Neuronal stem cell (in vitro differentiated cells): Measurements from ENCODE around the gene SLC12A7.

Experiments used
- DNase-seq: peaks from one replicate; pipeline ENCODE4 v3.0.0-alpha.2; 2013; ENCODE audit warnings: low spot score
- H2AFZ ChIP-seq: one replicate; pipeline ENCODE4 v1.6.1; 2013; ENCODE audit warnings: mild to moderate bottlenecking, low read length, inconsistent platforms
- H2AK5ac ChIP-seq: 2 replicates; pipeline ENCODE4 v1.6.1; 2013; ENCODE audit warnings: low read depth, mild to moderate bottlenecking, inconsistent platforms, low read length, moderate library complexity, mixed read lengths
- H2BK120ac ChIP-seq: 2 replicates; pipeline ENCODE4 v1.6.1; 2013; ENCODE audit warnings: low read depth, mild to moderate bottlenecking, inconsistent platforms, low read length, moderate library complexity, mixed read lengths
- H2BK12ac ChIP-seq: one replicate; pipeline ENCODE4 v1.6.1; 2013; ENCODE audit warnings: low read length, inconsistent platforms
- H2BK15ac ChIP-seq: 2 replicates; pipeline ENCODE4 v1.6.1; 2013; ENCODE audit warnings: mild to moderate bottlenecking, low read length, inconsistent platforms, mixed read lengths
- H2BK5ac ChIP-seq: one replicate; pipeline ENCODE4 v1.6.1; 2013; ENCODE audit warnings: inconsistent platforms, mild to moderate bottlenecking, low read length, moderate library complexity
- H3K14ac ChIP-seq: one replicate; pipeline ENCODE4 v1.6.1; 2013; ENCODE audit warnings: low read length, inconsistent platforms
- H3K18ac ChIP-seq: 2 replicates; pipeline ENCODE4 v1.6.1; 2013; ENCODE audit warnings: low read length, inconsistent platforms
- H3K23ac ChIP-seq: 2 replicates; pipeline ENCODE4 v1.6.1; 2013; ENCODE audit warnings: low read depth, mild to moderate bottlenecking, mixed read lengths, low read length, inconsistent platforms; ENCODE audit not compliant: poor library complexity
- H3K27ac ChIP-seq: replicated peaks from 3 replicates; pipeline ENCODE4 v1.5.1; 2013; ENCODE audit warnings: low read length, inconsistent platforms
- H3K27me3 ChIP-seq, 3 experiments: 2 replicates each; pipeline ENCODE4 v1.6.1; 2013; ENCODE audit warnings: low read length in 3 of 3, mild to moderate bottlenecking in 2 of 3, inconsistent platforms in 1 of 3, low read depth in 1 of 3, mixed read lengths in 1 of 3, moderate library complexity in 1 of 3; ENCODE audit not compliant: control insufficient read depth in 3 of 3, insufficient read depth in 3 of 3
- H3K36me3 ChIP-seq, 2 donors: replicated peaks in 1 of 2; 2 replicates each; pipeline ENCODE4 v1.6.1; 2013; ENCODE audit warnings: low read length in 2 of 2; ENCODE audit not compliant: control insufficient read depth in 2 of 2, insufficient read depth in 2 of 2
- H3K4ac ChIP-seq: 2 replicates; pipeline ENCODE4 v1.6.1; 2013; ENCODE audit warnings: inconsistent platforms, mild to moderate bottlenecking, low read length, moderate library complexity
- H3K4me1 ChIP-seq, 2 donors: 1 replicate in 1 of 2; 2 replicates in 1 of 2; pipeline ENCODE4 v1.6.1; 2013; ENCODE audit warnings: low read length in 2 of 2, low read depth in 1 of 2; ENCODE audit not compliant: control insufficient read depth in 2 of 2, insufficient read depth in 1 of 2
- H3K4me2 ChIP-seq: one replicate; pipeline ENCODE4 v1.6.1; 2013; ENCODE audit warnings: mild to moderate bottlenecking, low read length, inconsistent platforms; ENCODE audit not compliant: insufficient read depth, poor library complexity, severe bottlenecking
- H3K4me3 ChIP-seq, 2 donors: 2 replicates each; pipeline ENCODE4 v1.5.1; 2013; ENCODE audit warnings: low read length in 2 of 2, mild to moderate bottlenecking in 2 of 2, inconsistent platforms in 1 of 2, moderate library complexity in 1 of 2
- H3K79me1 ChIP-seq: one replicate; pipeline ENCODE4 v1.6.1; 2013; ENCODE audit warnings: low read depth, mild to moderate bottlenecking, inconsistent platforms, low read length, moderate library complexity
- H3K9ac ChIP-seq: one replicate; pipeline ENCODE4 v1.6.1; 2013; ENCODE audit warnings: mild to moderate bottlenecking, low read depth, low read length, inconsistent platforms; ENCODE audit not compliant: poor library complexity
- H3K9me3 ChIP-seq, 2 donors: replicated peaks in 1 of 2; 2 replicates each; pipeline versions ENCODE3 to v1.6.1; 2013; ENCODE audit warnings: low read length in 2 of 2, mild to moderate bottlenecking in 2 of 2, inconsistent platforms in 1 of 2, low read depth in 1 of 2, mixed read lengths in 1 of 2, moderate library complexity in 1 of 2; ENCODE audit not compliant: control insufficient read depth in 2 of 2, insufficient read depth in 1 of 2
- H4K8ac ChIP-seq: one replicate; pipeline ENCODE4 v1.6.1; 2013; ENCODE audit warnings: low read depth, mild to moderate bottlenecking, inconsistent platforms, low read length, moderate library complexity
- H4K91ac ChIP-seq: one replicate; pipeline ENCODE4 v1.6.1; 2013; ENCODE audit warnings: low read length, low read depth, mild to moderate bottlenecking, inconsistent platforms; ENCODE audit not compliant: poor library complexity
- WGBS, 2 donors: extraction: QIAGEN DNeasy Blood & Tissue Kit; methylation state at CpG; one replicate each; pipeline ENCODE4 v1.1.7; 2013; ENCODE audit warnings: missing lambda C conversion rate in 2 of 2, mixed read lengths in 1 of 2; ENCODE audit not compliant: insufficient read length in 2 of 2, insufficient replicate concordance in 1 of 2; ENCODE audit errors: extremely low coverage in 2 of 2; 5-methylcytosine and 5-hydroxymethylcytosine counted together

Gene SLC12A7

DNA sequence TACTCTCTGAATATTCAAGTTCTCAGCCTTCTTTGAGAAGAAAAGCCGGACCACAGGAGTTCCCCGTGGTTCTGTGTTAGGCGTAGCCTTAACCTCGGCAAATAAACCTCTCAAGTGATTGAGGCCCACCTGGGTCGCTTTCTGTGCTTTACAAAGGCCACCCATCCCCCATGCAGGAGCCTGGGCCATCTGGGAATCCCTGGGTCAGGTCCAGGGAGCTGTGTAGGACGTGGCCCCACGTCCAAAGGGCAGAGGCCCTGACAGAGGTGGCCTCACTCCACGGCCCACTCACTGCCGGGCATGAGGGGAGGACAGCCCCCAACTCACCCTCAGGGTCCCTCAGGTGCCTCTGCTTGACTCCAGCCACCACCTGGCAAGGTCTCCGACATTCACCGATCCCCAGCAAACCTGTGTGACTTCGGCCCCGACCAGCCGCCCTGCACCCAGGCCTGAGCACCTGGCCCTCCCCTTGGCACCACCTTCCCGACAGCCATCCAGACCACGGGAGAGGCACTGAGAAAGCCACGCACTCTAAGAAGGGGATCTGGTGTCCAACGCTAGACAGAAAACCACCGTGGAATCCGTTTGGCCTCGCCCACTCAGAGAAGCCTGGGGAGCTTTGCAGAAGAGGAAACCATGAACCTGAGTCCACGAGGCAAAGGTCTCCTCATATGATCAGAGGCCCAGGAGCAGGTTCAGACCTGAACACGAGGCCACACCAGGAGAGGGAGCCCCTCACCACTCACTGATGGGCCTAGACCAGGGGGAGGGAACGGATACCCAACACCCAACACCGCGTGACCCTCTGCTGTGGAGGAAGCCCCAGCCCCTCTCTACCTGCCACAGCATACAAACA, 4.5 kb downstream of the SLC12A7 start:
- Histone ChIP-seq H3K27me3 (no peaks in the 10 kb centered on the region), H3K36me3 (peaks cover 2 to 13% of the 10 kb centered on the region in 2 donors), H4K8ac (peak overlapping the region; percentile 94), H2BK120ac (no peak overlapping the region), H2BK15ac (no peak overlapping the region), H3K4me1 (peaks cover 14 to 30% of the 10 kb centered on the region in 2 donors), H3K4me3 (peak overlapping the region in 1 of 2 donors; percentile 2), H4K91ac (no peak overlapping the region), H3K23ac (peak overlapping the region; percentile 62), H3K9ac (peak overlapping the region; percentile 51), H3K27ac (no peak overlapping the region), H3K79me1 (peaks cover 31% of the 10 kb centered on the region), H3K9me3 (no peaks in the 10 kb centered on the region), H2BK12ac (no peak overlapping the region), H2BK5ac (no peak overlapping the region), H2AFZ (no peak overlapping the region), H2AK5ac (peak overlapping the region; percentile 30), H3K4me2 (no peak overlapping the region), H3K18ac (peak overlapping the region; percentile 48), H3K4ac (no peak overlapping the region), H3K14ac (no peak overlapping the region)
- DNase-seq = no peak
- no CpG with 5 or more reads among the region's 26 CpGs for WGBS, 2 donors

DNA sequence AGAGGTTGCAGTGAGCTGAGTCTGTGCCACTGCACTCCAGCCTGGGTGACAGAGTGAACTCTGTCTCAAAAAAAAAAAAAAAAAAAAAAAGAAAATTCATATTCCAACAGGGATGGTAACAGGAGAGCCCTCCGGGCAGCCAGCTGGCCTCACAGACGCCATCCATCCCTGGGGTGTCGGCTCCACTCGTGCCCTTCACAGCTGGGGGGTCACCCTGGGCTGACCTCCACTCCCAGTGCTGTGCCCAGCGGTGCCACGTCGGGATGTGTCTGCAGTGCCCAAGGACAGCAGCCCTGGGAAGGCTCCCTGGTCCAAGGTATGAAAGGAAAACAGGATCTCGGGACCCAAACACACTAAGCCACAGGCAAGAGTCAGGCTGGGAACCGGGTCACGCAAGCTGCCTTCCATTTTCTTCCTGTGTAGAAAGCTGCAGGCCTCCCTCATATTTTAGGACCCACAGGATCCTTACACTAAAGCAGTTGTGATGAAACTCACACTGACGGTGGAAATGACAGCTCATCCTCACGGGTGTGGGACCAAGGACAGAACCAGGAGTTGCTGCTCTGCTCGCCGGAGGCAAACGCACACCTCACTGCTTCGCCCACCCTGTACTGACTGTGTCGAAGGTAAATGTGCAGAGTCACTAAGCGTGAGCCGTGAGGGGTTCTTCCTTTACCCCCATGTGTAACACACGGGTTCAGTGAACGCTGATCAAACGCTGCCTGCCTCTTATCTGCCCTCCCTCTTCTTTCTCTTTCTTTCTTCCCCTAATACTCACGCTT, 5.3 kb downstream of the SLC12A7 start:
- H3K4me3 ChIP-seq = no peak overlapping the region
- no peak overlapping the region for H2BK12ac ChIP-seq
- DNase-seq = no peak
- no peak overlapping the region for H3K27ac ChIP-seq
- no peak overlapping the region for H2BK120ac ChIP-seq
- no peak overlapping the region for H3K4me2 ChIP-seq
- H3K4ac ChIP-seq = no peak overlapping the region
- no peak overlapping the region for H2AK5ac ChIP-seq
- no peak overlapping the region for H2AFZ ChIP-seq
- peaks cover 31% of the 10 kb centered on the region for H3K79me1 ChIP-seq
- no peak overlapping the region for H3K18ac ChIP-seq
- H3K9me3 ChIP-seq = no peaks in the 10 kb centered on the region
- H3K23ac ChIP-seq = no peak overlapping the region
- peaks cover 20 to 36% of the 10 kb centered on the region in 2 donors for H3K4me1 ChIP-seq
- H3K27me3 ChIP-seq = no peaks in the 10 kb centered on the region
- no peak overlapping the region for H4K91ac ChIP-seq
- H2BK15ac ChIP-seq = no peak overlapping the region
- H3K36me3 ChIP-seq = peaks cover 2 to 13% of the 10 kb centered on the region in 2 donors
- no peak overlapping the region for H2BK5ac ChIP-seq
- H3K14ac ChIP-seq = no peak overlapping the region
- no CpG with 5 or more reads among the region's 23 CpGs for WGBS, 2 donors
- no peak overlapping the region for H4K8ac ChIP-seq
- no peak overlapping the region for H3K9ac ChIP-seq

DNA sequence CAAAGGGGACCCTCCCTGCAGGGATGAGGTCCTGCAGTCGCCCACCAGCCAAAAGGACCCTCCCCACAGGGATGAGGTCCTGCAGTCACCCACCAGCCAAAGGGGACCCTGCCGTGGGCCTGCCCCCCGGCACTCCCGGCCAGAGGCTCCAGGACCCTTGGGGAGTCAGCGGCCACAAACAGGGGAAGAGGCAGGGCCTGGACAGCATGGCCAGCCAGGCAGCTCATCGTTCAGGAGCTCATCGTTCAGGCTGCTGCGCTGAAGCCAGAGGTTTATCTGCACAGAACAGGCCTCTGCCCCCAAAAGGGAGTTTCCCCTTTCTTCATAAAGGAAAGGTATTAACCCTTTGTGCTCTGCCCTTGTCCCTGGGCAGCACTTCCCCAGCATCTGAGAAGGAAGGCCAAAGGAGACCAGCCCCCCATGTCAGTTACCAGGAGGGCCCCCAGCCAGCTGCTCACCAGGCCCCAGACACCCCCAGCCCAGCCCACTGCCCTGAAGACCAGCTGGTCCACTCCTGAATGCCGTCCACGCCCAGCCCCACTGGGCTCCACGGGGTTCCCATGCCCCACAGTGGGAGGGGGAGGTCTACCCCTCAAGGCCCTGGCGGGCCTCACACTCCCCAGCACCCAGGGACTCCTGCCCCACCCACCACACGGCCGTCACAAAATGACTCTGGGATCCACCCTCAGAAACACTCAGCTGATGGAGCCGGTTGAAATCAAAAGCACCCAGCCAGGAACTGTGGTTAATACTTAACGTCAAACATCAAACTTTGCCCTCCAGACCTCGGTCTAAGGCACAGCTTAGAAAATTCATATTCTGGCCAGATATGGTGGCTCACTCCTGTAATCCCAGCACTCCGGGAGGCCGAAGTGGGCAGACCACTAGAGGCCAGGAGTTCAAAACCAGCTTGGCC, 6.3 kb downstream of the SLC12A7 start:
- Histone ChIP-seq H3K9ac (no peak overlapping the region), H2AFZ (no peak overlapping the region), H4K8ac (no peak overlapping the region), H2BK12ac (no peak overlapping the region), H3K23ac (peak overlapping the region; percentile 17), H2AK5ac (no peak overlapping the region), H3K79me1 (peaks cover 29% of the 10 kb centered on the region), H3K4me3 (no peak overlapping the region), H4K91ac (no peak overlapping the region), H3K4me1 (peaks cover 16 to 42% of the 10 kb centered on the region in 2 donors), H2BK120ac (no peak overlapping the region), H3K4ac (no peak overlapping the region), H2BK15ac (no peak overlapping the region), H3K27ac (no peak overlapping the region), H3K14ac (no peak overlapping the region), H3K18ac (peak overlapping the region; percentile 65), H2BK5ac (no peak overlapping the region), H3K9me3 (no peaks in the 10 kb centered on the region), H3K4me2 (no peak overlapping the region), H3K27me3 (no peaks in the 10 kb centered on the region), H3K36me3 (peaks cover 2 to 13% of the 10 kb centered on the region in 2 donors)
- WGBS, 2 donors = no CpG with 5 or more reads among the region's 19 CpGs
- DNase-seq = no peak
